Cardiac fibroblast (primary cell): ENCODE results near the gene RNF213.
"Not testable (repeated sequence)": the region's sequence is repeated elsewhere in the genome, so short reads cannot be mapped to it uniquely, and the experiment has no call there.

Experiments used
- DNase-seq, 2 donors: peaks; one replicate each; pipeline versions ENCODE4 v3.0.0 to v3.0.0-alpha.2; 2010; ENCODE audit warnings: low read depth in 2 of 2
- H3K4me3 ChIP-seq, 2 donors: replicated peaks in 1 of 2; 1 replicate in 1 of 2; 2 replicates in 1 of 2; pipeline ENCODE4 v1.5.1; 2011; ENCODE audit warnings: low read depth in 2 of 2, low read length in 2 of 2, mild to moderate bottlenecking in 2 of 2, moderate library complexity in 1 of 2
- TF ChIP-seq, protein P1 (sequence below): IDR thresholded peaks from one replicate; pipeline ENCODE4 v1.5.1; 2011; ENCODE audit warnings: low read depth, mild to moderate bottlenecking, low read length, inconsistent platforms

The RNF213 gene

DNA sequence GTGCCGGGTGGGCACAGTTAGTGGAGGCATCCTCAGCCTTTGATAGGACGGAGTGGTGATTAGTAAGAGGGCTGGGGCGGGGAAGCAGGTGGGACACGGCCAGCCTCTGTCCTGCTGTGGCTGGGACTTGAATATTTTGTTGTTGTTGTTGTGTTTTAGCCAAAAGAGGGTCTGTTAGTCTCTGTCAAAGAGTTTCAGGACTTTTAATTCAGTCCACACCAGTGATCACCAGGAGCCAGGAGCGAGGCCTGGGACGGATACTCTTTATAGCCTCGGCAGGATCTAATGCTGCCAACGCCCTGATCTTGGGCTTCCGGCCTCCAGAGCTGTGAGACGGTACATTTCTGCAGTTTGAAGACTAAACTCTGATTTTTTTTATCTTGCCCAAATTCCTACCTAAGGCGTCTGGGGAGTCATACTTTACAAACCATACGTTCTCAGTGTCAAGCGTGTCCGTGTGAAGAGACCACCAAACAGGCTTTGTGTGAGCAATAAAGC lies 2.9 kb upstream of the RNF213 start:
- H3K4me3 ChIP-seq, result no peak overlapping the region
- no peak for DNase-seq
- TF ChIP-seq, protein P1, sequence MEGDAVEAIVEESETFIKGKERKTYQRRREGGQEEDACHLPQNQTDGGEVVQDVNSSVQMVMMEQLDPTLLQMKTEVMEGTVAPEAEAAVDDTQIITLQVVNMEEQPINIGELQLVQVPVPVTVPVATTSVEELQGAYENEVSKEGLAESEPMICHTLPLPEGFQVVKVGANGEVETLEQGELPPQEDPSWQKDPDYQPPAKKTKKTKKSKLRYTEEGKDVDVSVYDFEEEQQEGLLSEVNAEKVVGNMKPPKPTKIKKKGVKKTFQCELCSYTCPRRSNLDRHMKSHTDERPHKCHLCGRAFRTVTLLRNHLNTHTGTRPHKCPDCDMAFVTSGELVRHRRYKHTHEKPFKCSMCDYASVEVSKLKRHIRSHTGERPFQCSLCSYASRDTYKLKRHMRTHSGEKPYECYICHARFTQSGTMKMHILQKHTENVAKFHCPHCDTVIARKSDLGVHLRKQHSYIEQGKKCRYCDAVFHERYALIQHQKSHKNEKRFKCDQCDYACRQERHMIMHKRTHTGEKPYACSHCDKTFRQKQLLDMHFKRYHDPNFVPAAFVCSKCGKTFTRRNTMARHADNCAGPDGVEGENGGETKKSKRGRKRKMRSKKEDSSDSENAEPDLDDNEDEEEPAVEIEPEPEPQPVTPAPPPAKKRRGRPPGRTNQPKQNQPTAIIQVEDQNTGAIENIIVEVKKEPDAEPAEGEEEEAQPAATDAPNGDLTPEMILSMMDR, result no peak

DNA sequence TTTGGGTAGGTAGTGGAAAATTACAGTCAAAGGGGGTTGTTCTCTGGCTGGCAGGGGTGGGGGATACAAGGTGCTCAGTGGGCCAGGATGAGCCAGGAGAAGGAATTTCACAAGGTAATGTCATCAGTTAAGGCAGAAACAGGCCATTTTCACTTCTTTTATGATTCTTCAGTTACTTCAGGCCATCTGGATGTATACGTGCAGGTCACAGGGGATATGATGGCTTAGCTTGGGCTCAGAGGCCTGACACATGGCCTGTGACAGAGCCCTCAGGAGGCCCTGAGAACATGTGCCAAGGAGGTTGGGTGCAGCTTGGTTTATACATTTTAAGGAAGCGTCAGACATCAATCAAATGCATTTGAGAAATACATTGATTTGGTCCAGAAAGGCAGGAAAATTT lies 2.4 kb upstream of the RNF213 start:
- H3K4me3 ChIP-seq, DNase-seq: not testable (repeated sequence)

DNA sequence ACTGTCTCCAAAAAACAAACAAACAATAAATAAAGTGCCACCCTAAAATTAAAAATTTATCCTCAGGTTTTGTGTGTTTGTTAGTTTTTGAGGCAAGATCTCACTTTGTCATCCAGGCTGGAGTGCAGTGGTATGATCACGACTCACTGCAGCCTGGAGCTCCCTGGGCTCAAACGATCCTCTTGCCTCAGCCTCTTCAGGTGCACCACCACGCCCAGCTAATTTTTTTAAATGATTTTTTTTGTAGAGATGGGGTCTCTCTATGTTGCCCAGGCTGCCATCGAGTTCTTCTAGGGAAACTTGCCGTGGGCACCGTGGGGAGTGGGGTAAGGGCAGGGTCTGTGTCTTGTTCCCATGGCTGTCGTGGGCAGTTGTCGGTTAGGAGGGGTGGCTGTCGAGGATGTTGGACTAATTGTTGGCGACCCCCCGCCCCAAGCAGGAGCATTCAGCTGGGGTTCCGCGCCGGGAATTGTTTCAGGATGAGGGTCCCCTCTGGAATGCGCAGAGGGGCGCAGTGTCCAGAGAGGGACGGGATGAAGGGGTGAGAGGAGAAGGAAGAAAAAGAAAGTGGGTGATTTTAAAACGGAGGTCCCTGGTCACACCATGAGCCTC lies 1.1 kb upstream of the RNF213 start:
- TF ChIP-seq, protein P1, result no peak
- H3K4me3 ChIP-seq, result peak overlapping the region; percentile 48 to 50
- peak in 1 of 2 donors; percentile 26 for DNase-seq

DNA sequence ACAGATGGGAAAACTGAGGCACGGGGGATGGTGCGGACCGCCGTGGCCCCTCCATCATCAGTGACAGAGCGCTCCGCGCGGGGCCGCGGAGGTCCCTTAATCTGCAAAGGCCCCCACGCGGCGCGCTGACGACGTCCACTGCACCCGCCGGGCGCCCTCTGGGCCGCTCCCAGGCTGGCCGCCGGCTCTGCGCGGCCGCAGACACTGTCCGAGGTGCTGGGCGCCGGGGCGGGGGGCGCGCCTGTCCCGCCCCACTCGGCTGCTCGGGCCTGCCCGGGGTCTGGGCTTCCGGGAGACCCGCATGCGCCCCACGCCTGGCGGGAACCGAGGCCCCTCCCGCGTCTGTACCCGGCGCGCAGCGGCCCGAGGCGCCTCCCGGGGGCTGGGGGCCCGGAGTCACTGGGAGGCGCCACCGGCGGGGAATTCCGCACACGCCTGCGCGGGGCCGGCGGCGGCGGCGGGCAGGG lies 550 bp upstream of the RNF213 start:
- peak; percentile 64 to 81 for DNase-seq
- TF ChIP-seq, protein P1, result no peak
- peak overlapping the region; percentile 48 to 50 for H3K4me3 ChIP-seq

DNA sequence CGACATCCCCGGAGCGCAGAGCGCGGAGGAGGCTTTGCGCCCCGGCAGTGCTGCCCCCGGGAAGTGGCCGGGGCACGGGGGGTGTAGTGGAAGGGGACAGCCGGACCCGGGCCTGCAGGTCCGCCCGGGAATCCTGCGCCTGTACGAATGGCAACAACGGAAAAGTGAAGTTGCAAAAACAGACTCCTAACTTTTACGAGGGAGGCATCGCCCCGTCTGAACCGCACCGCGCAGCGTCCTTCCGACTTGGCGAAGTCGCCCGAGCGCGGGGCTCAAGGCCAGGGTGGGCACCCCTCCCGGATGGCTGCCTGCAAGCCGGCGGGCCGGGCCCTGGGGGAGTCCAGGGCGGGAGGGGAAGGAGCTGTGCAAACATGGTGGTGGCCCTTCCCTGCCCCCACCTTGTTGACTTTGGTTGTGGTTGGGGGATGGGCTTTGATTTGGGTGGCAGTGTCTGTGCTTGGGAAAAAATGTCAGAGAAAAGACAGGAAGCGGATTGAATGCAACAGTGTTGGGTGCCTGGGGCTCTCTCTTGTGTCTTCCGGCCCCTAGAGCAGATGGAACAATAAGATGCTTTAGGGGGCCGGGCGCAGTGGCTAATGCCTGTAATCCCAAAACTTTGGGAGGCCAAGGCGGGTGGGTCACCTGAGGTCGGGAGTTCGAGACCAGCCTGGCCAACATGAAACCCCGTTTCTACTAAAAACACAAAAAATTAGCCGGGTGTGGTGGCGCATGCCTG lies 675 bp downstream of the RNF213 start:
- DNase-seq, result peak; percentile 69 to 75
- TF ChIP-seq, protein P1, result no peak
- H3K4me3 ChIP-seq, result peak overlapping the region; percentile 87 to 90

DNA sequence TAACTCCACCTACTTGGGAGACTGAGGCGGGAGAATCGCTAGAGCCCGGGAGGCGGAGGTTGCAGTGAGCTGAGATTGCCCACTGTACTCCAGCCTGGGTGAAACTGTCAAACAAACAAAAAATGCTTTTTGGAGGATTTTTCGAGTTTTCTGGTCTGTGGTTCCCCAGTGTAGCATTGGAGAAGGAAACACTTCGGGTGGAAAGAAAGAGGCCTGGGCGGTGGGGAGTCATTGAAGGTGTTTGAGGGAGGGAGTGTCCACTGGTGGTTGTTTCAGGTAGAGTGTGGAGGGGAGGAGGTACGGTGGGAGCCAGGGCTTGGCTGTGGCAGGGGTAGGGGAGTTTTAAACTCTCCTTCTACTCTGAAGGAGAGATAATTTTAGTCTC lies 1.2 kb downstream of the RNF213 start:
- DNase-seq, result no peak
- H3K4me3 ChIP-seq, result peak overlapping the region; percentile 87 to 90
- TF ChIP-seq, protein P1, result no peak

DNA sequence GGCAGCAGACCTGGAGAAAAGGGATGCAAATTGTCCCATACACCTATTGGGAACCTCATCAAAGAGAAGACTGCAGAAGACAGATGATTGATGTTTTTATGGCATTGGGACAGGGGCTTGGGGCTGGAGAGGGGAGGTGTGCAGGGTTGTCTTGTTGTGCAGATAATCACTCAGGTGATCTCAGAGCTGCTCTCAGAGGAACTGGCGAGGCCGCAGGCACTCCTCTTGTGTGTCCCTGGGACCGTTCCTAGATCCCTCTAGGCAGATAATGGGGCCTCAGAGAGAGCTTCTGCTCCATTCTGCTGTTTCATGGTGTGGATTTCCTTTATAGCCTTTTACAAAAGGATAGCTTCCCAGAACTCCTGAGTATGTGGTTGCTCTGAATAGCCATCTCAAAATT lies 1.6 kb downstream of the RNF213 start:
- DNase-seq, result no peak
- peak overlapping the region; percentile 87 to 90 for H3K4me3 ChIP-seq
- TF ChIP-seq, protein P1, result no peak
